Vein endothelial cell (primary cell): ENCODE data around the gene CD302. TPM values are rescaled to one million over a fixed set of nuclear protein-coding genes. Genes with fewer than 3 reads are reported as not detected.

Source experiments
- total RNA-seq: library from RNA; depleted of rRNA; stranded (reverse); fragments of >200 nt; gene quantifications from 2 replicates; pipeline ENCODE4 v1.2.3, GENCODE V29; 2012

The CD302 gene, protein sequence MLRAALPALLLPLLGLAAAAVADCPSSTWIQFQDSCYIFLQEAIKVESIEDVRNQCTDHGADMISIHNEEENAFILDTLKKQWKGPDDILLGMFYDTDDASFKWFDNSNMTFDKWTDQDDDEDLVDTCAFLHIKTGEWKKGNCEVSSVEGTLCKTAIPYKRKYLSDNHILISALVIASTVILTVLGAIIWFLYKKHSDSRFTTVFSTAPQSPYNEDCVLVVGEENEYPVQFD
- 11.7 and 14.4 TPM in 2 replicates for total RNA-seq

DNA sequence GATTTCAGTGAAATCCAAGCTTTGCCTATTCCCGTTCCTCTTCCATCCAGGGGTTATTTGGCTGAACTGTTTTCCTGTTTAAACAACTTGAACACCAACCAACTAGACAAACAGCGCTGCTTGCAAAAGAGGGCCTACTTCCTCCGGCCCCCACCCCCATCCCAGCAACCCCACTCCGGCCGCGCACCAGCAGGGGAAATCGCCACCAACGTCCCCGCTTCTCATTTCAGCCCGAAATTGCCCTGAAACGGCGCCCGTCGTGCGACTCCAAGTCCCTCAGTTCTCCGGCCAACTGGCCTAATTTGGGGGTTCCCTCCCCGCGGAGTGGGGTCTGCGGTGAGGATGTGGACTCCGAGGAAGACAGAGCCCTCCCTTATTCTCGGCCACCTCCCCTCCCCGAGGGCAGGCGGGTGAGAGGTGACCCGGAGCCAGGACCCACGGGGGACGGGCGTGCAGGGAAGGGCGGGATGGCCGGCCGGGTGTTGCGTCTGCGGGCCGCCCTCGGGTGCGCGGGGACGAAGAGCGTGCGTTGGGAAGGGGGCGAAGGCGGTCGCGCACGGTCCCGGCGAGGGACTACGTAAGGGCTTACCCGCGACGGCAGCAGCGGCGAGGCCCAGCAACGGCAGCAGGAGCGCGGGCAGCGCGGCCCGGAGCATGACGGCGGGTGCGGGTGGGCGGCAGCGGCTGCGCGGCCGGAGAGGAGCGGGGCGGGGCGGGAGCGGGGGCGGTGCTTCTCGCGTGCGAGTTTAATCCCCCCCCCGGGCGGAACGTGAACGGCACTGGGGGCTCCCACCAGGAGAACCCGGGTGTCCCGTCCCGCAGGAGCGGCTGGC is at the start of gene CD302:
CD302 (minus strand) TSS at position 666 of the 833 bp plus-strand sequence; CDS start at position 656, 10 bp downstream.

Other genes starting within 250 kb of the CD302 start
- 130 TPM in 2 replicates for gene BAZ2B, start 181.7 kb downstream of the CD302 start, total RNA-seq
- 136 and 160 TPM in 2 replicates for gene MARCHF7, start 85.7 kb downstream of the CD302 start, total RNA-seq
- 42.3 and 45.1 TPM in 2 replicates for gene LY75, start 106.5 kb upstream of the CD302 start, total RNA-seq